ENCODE measurements around the gene C9orf57. TPM values are rescaled to one million over a fixed set of nuclear protein-coding genes. Genes with fewer than 3 reads are reported as not detected.

Gene C9orf57
- total and polyA plus RNA-seq, 2 donors (not counting 1 experiment from before 2014, with no cell fraction given): not detected

DNA sequence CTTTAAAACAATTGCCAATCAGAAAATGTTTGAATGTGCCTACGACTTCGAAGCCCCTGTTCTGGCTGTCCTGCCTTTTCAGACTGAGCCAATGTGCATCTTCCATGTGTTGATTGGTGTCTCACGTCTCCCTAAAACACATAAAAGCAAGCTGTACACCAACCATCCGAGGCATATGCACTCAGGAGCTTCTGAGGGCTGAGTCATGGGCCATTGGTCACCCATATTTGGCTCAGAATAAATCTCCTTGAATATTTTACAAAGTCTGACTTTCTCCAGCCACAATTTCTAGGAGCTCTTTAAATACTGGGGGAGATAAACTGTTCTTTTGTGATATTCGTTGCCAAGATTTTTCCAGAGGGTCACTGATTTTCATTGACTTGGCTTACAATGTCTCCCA is 53.9 kb downstream of the C9orf57 start:
- Histone ChIP-seq H3K79me2 (ENCODE audit: control insufficient read depth, insufficient read depth, low read length) (no peaks in the 10 kb centered on the region), H2AFZ (ENCODE audit: low read length) (no peak overlapping the region), H3K9me3 (ENCODE audit: control insufficient read depth, insufficient read depth, low read depth, low read length) (no peaks in the 10 kb centered on the region), H3K27me3 (ENCODE audit: control insufficient read depth, insufficient read depth, low read length) (no peaks in the 10 kb centered on the region), H3K4me3 (replicated peaks in 1 of 4; ENCODE audit: control extremely low read depth in 1 of 4, insufficient read depth in 1 of 4, low read depth in 3 of 4, low read length in 4 of 4) (no peak overlapping the region), H3K4me1 (ENCODE audit: control insufficient read depth, extremely low read depth, insufficient read depth, low read length) (no peaks in the 10 kb centered on the region), H3K36me3 (ENCODE audit: control insufficient read depth, insufficient read depth, low read length) (no peaks in the 10 kb centered on the region), H4K20me1 (ENCODE audit: control insufficient read depth, extremely low read depth, insufficient read depth, low read length) (no peaks in the 10 kb centered on the region), H3K4me2 (ENCODE audit: extremely low read depth, insufficient read depth, low read length) (no peak overlapping the region), H3K9ac (ENCODE audit: insufficient read depth, low read length) (no peak overlapping the region), H3K27ac (ENCODE audit: insufficient read depth, low read length) (no peak overlapping the region)
- peak in 1 of 2 donors; percentile 35 for DNase-seq (ENCODE audit: low read depth in 2 of 2)
- no peak for TF ChIP-seq EZH2 (IDR thresholded peaks at IDR 0.05; ENCODE audit: low read length, missing control alignments)
- TF ChIP-seq, protein P1, sequence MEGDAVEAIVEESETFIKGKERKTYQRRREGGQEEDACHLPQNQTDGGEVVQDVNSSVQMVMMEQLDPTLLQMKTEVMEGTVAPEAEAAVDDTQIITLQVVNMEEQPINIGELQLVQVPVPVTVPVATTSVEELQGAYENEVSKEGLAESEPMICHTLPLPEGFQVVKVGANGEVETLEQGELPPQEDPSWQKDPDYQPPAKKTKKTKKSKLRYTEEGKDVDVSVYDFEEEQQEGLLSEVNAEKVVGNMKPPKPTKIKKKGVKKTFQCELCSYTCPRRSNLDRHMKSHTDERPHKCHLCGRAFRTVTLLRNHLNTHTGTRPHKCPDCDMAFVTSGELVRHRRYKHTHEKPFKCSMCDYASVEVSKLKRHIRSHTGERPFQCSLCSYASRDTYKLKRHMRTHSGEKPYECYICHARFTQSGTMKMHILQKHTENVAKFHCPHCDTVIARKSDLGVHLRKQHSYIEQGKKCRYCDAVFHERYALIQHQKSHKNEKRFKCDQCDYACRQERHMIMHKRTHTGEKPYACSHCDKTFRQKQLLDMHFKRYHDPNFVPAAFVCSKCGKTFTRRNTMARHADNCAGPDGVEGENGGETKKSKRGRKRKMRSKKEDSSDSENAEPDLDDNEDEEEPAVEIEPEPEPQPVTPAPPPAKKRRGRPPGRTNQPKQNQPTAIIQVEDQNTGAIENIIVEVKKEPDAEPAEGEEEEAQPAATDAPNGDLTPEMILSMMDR (conservative IDR thresholded peaks at IDR 0.05 in 1 of 2, IDR thresholded peaks at IDR 0.05 in 1 of 2; ENCODE audit: low read depth in 1 of 2, low read length in 2 of 2): no peak

DNA sequence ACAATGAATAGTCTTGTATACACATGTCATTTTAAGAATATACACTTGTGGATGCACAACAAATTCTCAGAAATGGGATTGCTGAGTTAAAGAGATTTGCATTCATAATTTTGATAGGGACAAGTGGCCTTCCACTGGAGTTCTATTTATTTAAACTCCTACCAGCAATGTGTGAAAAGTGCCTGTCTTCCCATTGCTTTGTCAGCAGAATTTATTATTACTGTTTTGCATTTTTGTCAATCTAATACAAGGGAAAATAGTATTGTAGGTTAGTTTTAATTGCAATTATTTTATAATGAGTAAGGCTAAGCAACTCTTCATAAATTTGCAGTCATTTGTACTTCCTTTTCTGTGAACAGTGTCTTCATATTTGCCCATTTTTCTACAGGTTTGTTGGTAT is 55.0 kb downstream of the C9orf57 start:
- Histone ChIP-seq H3K9me3 (ENCODE audit: control insufficient read depth, insufficient read depth, low read depth, low read length) (no peaks in the 10 kb centered on the region), H3K4me2 (ENCODE audit: extremely low read depth, insufficient read depth, low read length) (no peak overlapping the region), H3K79me2 (ENCODE audit: control insufficient read depth, insufficient read depth, low read length) (no peaks in the 10 kb centered on the region), H4K20me1 (ENCODE audit: control insufficient read depth, extremely low read depth, insufficient read depth, low read length) (no peaks in the 10 kb centered on the region), H2AFZ (ENCODE audit: low read length) (no peak overlapping the region), H3K9ac (ENCODE audit: insufficient read depth, low read length) (no peak overlapping the region), H3K27ac (ENCODE audit: insufficient read depth, low read length) (no peak overlapping the region), H3K4me3 (replicated peaks in 1 of 4; ENCODE audit: control extremely low read depth in 1 of 4, insufficient read depth in 1 of 4, low read depth in 3 of 4, low read length in 4 of 4) (no peak overlapping the region), H3K36me3 (ENCODE audit: control insufficient read depth, insufficient read depth, low read length) (no peaks in the 10 kb centered on the region), H3K4me1 (ENCODE audit: control insufficient read depth, extremely low read depth, insufficient read depth, low read length) (no peaks in the 10 kb centered on the region), H3K27me3 (ENCODE audit: control insufficient read depth, insufficient read depth, low read length) (no peaks in the 10 kb centered on the region)
- TF ChIP-seq, protein P1 (conservative IDR thresholded peaks at IDR 0.05 in 1 of 2, IDR thresholded peaks at IDR 0.05 in 1 of 2; ENCODE audit: low read depth in 1 of 2, low read length in 2 of 2): no peak
- DNase-seq (ENCODE audit: low read depth in 2 of 2): no peak

Other genes starting within 250 kb of the C9orf57 start
- gene ABHD17B, start 149.4 kb downstream of the C9orf57 start, total RNA-seq: 17.7 and 20.6 TPM in 2 replicates
- gene ABHD17B, start 149.4 kb downstream of the C9orf57 start, polyA plus RNA-seq: 14.6 and 15.4 TPM in 2 replicates
- 13.4 and 17.3 TPM in 2 replicates for gene C9orf85, start 149.0 kb downstream of the C9orf57 start, total RNA-seq
- gene C9orf85, start 149.0 kb downstream of the C9orf57 start, polyA plus RNA-seq: 21.7 and 22.5 TPM in 2 replicates
- gene GDA, start 88.8 kb upstream of the C9orf57 start, total RNA-seq: under 0.01 TPM in 1 of 2 replicates, not detected in the other
- 0.01 TPM in 1 of 2 replicates, not detected in the other for gene GDA, start 88.8 kb upstream of the C9orf57 start, polyA plus RNA-seq

Measured in fibroblast of lung (primary cell).